ENCODE results near the gene SLC6A3. TPM values are rescaled to one million over a fixed set of nuclear protein-coding genes. Genes with fewer than 3 reads are reported as not detected.
A peak's percentile ranks its signal among the peaks of the same experiment; 100 is the strongest.

SLC6A3 gene
- total RNA-seq, 1 donor from 2014 or later, result not detected

GRCh38 chr5:1480806-1481205 is 35.6 kb upstream of the SLC6A3 start:
- Histone ChIP-seq H3K9me3 (replicated peaks) (no peaks in the 10 kb centered on the region), H3K27me3 (ENCODE audit: low read depth) (no peaks in the 10 kb centered on the region), H3K4me3 (no peak overlapping the region), H3K36me3 (peaks cover 30% of the 10 kb centered on the region), H3K27ac (replicated peaks) (no peak overlapping the region), H3K4me1 (no peaks in the 10 kb centered on the region)
- intact Hi-C loops (cut with micrococcal nuclease), result no loop called here
- no peak for DNase-seq
- TF ChIP-seq, protein P1, sequence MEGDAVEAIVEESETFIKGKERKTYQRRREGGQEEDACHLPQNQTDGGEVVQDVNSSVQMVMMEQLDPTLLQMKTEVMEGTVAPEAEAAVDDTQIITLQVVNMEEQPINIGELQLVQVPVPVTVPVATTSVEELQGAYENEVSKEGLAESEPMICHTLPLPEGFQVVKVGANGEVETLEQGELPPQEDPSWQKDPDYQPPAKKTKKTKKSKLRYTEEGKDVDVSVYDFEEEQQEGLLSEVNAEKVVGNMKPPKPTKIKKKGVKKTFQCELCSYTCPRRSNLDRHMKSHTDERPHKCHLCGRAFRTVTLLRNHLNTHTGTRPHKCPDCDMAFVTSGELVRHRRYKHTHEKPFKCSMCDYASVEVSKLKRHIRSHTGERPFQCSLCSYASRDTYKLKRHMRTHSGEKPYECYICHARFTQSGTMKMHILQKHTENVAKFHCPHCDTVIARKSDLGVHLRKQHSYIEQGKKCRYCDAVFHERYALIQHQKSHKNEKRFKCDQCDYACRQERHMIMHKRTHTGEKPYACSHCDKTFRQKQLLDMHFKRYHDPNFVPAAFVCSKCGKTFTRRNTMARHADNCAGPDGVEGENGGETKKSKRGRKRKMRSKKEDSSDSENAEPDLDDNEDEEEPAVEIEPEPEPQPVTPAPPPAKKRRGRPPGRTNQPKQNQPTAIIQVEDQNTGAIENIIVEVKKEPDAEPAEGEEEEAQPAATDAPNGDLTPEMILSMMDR (IDR thresholded peaks at IDR 0.05; ENCODE audit: borderline replicate concordance), result no peak

- Histone ChIP-seq H3K9me3 (replicated peaks) (no peaks in the 10 kb centered on the region), H3K27me3 (ENCODE audit: low read depth) (no peaks in the 10 kb centered on the region), H3K36me3 (peaks cover 29% of the 10 kb centered on the region), H3K4me1 (no peaks in the 10 kb centered on the region), H3K4me3 (no peak overlapping the region), H3K27ac (replicated peaks) (no peak overlapping the region)
- intact Hi-C loops (cut with micrococcal nuclease), result no loop called here
- TF ChIP-seq, protein P1 (IDR thresholded peaks at IDR 0.05; ENCODE audit: borderline replicate concordance), result no peak
- DNase-seq, result peak; percentile 63
These were observed 35.0 kb upstream of the SLC6A3 start for GRCh38 chr5:1480217-1480616.

GRCh38 chr5:1479581-1480188 is 34.4 kb upstream of the SLC6A3 start:
- Histone ChIP-seq H3K4me1 (no peaks in the 10 kb centered on the region), H3K36me3 (peaks cover 33% of the 10 kb centered on the region), H3K27me3 (ENCODE audit: low read depth) (no peaks in the 10 kb centered on the region), H3K9me3 (replicated peaks) (no peaks in the 10 kb centered on the region), H3K27ac (replicated peaks) (no peak overlapping the region), H3K4me3 (no peak overlapping the region)
- TF ChIP-seq, protein P1 (IDR thresholded peaks at IDR 0.05; ENCODE audit: borderline replicate concordance), result peak; percentile 64
- no peak for DNase-seq
- intact Hi-C loops (cut with micrococcal nuclease), result no loop called here

- no peaks in the 10 kb centered on the region for H3K9me3 ChIP-seq (replicated peaks)
- H3K27me3 ChIP-seq (ENCODE audit: low read depth), result no peaks in the 10 kb centered on the region
- H3K4me1 ChIP-seq, result no peaks in the 10 kb centered on the region
- no peak overlapping the region for H3K4me3 ChIP-seq
- no peak overlapping the region for H3K27ac ChIP-seq (replicated peaks)
- intact Hi-C loops (cut with micrococcal nuclease), result no loop called here
- no peak for DNase-seq
- TF ChIP-seq, protein P1 (IDR thresholded peaks at IDR 0.05; ENCODE audit: borderline replicate concordance), result no peak
- H3K36me3 ChIP-seq, result peaks cover 34% of the 10 kb centered on the region
These were observed 33.8 kb upstream of the SLC6A3 start for GRCh38 chr5:1479066-1479465.

- peak; percentile 7 for DNase-seq
- peaks cover 36% of the 10 kb centered on the region for H3K36me3 ChIP-seq
- no peak overlapping the region for H3K27ac ChIP-seq (replicated peaks)
- H3K4me1 ChIP-seq, result no peaks in the 10 kb centered on the region
- no peaks in the 10 kb centered on the region for H3K9me3 ChIP-seq (replicated peaks)
- TF ChIP-seq, protein P1 (IDR thresholded peaks at IDR 0.05; ENCODE audit: borderline replicate concordance), result no peak
- intact Hi-C loops (cut with micrococcal nuclease), result no loop called here
- no peak overlapping the region for H3K4me3 ChIP-seq
- H3K27me3 ChIP-seq (ENCODE audit: low read depth), result no peaks in the 10 kb centered on the region
These were observed 33.2 kb upstream of the SLC6A3 start for GRCh38 chr5:1478271-1479035.
